ENCODE data around the gene TMPRSS7.
A peak's percentile ranks its signal among the peaks of the same experiment; 100 is the strongest.

The TMPRSS7 gene, protein sequence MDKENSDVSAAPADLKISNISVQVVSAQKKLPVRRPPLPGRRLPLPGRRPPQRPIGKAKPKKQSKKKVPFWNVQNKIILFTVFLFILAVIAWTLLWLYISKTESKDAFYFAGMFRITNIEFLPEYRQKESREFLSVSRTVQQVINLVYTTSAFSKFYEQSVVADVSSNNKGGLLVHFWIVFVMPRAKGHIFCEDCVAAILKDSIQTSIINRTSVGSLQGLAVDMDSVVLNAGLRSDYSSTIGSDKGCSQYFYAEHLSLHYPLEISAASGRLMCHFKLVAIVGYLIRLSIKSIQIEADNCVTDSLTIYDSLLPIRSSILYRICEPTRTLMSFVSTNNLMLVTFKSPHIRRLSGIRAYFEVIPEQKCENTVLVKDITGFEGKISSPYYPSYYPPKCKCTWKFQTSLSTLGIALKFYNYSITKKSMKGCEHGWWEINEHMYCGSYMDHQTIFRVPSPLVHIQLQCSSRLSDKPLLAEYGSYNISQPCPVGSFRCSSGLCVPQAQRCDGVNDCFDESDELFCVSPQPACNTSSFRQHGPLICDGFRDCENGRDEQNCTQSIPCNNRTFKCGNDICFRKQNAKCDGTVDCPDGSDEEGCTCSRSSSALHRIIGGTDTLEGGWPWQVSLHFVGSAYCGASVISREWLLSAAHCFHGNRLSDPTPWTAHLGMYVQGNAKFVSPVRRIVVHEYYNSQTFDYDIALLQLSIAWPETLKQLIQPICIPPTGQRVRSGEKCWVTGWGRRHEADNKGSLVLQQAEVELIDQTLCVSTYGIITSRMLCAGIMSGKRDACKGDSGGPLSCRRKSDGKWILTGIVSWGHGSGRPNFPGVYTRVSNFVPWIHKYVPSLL

DNA sequence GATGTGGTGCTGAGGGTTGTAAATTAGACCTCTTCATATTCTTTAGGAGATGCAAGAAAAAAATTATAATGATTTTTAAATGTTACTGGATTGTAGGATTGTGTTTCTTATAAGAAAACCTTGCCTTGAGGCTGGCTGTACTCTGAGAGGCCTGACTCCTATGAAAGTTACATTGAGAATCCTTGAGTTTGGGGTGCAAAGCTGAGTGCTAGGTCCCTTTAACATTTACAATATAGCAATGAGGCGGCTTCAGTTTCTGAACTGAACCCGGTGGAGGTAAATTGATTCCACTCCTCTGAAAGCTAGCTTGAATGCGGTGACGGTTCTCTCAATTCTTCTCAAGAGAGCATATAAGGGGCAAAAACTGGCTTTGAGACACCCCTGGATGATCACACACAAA lies at the start of gene TMPRSS7:
Gene TMPRSS7, plus strand, starts transcription at position 301 of the 400 bp plus-strand sequence. CDS start 110 bp downstream, outside the sequence.
- TF ChIP-seq SUZ12 (IDR thresholded peaks at IDR 0.05; ENCODE audit: extremely low read depth, insufficient read depth, insufficient read length) (no peak), YY1 (IDR thresholded peaks at IDR 0.05; ENCODE audit: insufficient read depth, insufficient read length) (no peak), ZNF274 (IDR thresholded peaks at IDR 0.05; ENCODE audit: low read depth, low read length) (no peak)

GRCh38 chr3:111986800-111987199 lies 47.7 kb upstream of the TMPRSS7 start:
- Histone ChIP-seq H3K4me3 (ENCODE audit: insufficient read length, low read depth) (no peak overlapping the region), H3K36me3 (ENCODE audit: insufficient read depth, insufficient read length, low read length) (peaks cover 70% of the 10 kb centered on the region), H3K9me3 (ENCODE audit: insufficient read depth, low read length) (no peaks in the 10 kb centered on the region), H3K9ac (ENCODE audit: insufficient read length, low read depth) (no peak overlapping the region), H3K4me1 (ENCODE audit: insufficient read depth, insufficient read length) (no peaks in the 10 kb centered on the region), H3K27me3 (ENCODE audit: insufficient read depth, insufficient read length) (no peaks in the 10 kb centered on the region)
- DNase-seq (ENCODE audit: low read depth, low spot score) = no peak
- TF ChIP-seq YY1 (IDR thresholded peaks at IDR 0.05; ENCODE audit: insufficient read depth, insufficient read length) (no peak), ZNF274 (IDR thresholded peaks at IDR 0.05; ENCODE audit: low read depth, low read length) (no peak), SUZ12 (IDR thresholded peaks at IDR 0.05; ENCODE audit: extremely low read depth, insufficient read depth, insufficient read length) (no peak)

More for the DNA sequence above, at the start of gene TMPRSS7:
- Histone ChIP-seq H3K9ac (ENCODE audit: insufficient read length, low read depth) (no peak within 1 kb of the TSS), H3K27me3 (ENCODE audit: insufficient read depth, insufficient read length) (no peaks in the 10 kb centered on the region), H3K9me3 (ENCODE audit: insufficient read depth, low read length) (0 out of 2 replicates have a peak, but pooled peaks cover 5% of the 10 kb centered on the region), H3K4me1 (ENCODE audit: insufficient read depth, insufficient read length) (no peaks in the 10 kb centered on the region), H3K4me3 (ENCODE audit: insufficient read length, low read depth) (no peak within 1 kb of the TSS), H3K36me3 (ENCODE audit: insufficient read depth, insufficient read length, low read length) (no peaks in the 10 kb centered on the region)
- DNase-seq (ENCODE audit: low read depth, low spot score) = no peak

- Histone ChIP-seq H3K27me3 (ENCODE audit: insufficient read depth, insufficient read length) (no peaks in the 10 kb centered on the region), H3K4me1 (ENCODE audit: insufficient read depth, insufficient read length) (peaks cover 2% of the 10 kb centered on the region), H3K9ac (ENCODE audit: insufficient read length, low read depth) (no peak overlapping the region), H3K36me3 (ENCODE audit: insufficient read depth, insufficient read length, low read length) (peaks cover 62% of the 10 kb centered on the region), H3K9me3 (ENCODE audit: insufficient read depth, low read length) (no peaks in the 10 kb centered on the region), H3K4me3 (ENCODE audit: insufficient read length, low read depth) (no peak overlapping the region)
- TF ChIP-seq ZNF274 (IDR thresholded peaks at IDR 0.05; ENCODE audit: low read depth, low read length) (no peak), SUZ12 (IDR thresholded peaks at IDR 0.05; ENCODE audit: extremely low read depth, insufficient read depth, insufficient read length) (no peak), YY1 (IDR thresholded peaks at IDR 0.05; ENCODE audit: insufficient read depth, insufficient read length) (no peak)
- no peak for DNase-seq (ENCODE audit: low read depth, low spot score)
Observed at GRCh38 chr3:111989061-111989678, 45.4 kb upstream of the TMPRSS7 start.

GRCh38 chr3:111993038-111993437 lies 41.5 kb upstream of the TMPRSS7 start:
- H3K4me3 ChIP-seq (ENCODE audit: insufficient read length, low read depth) = no peak overlapping the region
- H3K9ac ChIP-seq (ENCODE audit: insufficient read length, low read depth) = no peak overlapping the region
- peaks cover 12% of the 10 kb centered on the region for H3K27me3 ChIP-seq (ENCODE audit: insufficient read depth, insufficient read length)
- TF ChIP-seq ZNF274 (IDR thresholded peaks at IDR 0.05; ENCODE audit: low read depth, low read length) (no peak), YY1 (IDR thresholded peaks at IDR 0.05; ENCODE audit: insufficient read depth, insufficient read length) (no peak), SUZ12 (IDR thresholded peaks at IDR 0.05; ENCODE audit: extremely low read depth, insufficient read depth, insufficient read length) (no peak)
- no peaks in the 10 kb centered on the region for H3K9me3 ChIP-seq (ENCODE audit: insufficient read depth, low read length)
- H3K4me1 ChIP-seq (ENCODE audit: insufficient read depth, insufficient read length) = peaks cover 2% of the 10 kb centered on the region
- DNase-seq (ENCODE audit: low read depth, low spot score) = no peak
- peaks cover 42% of the 10 kb centered on the region for H3K36me3 ChIP-seq (ENCODE audit: insufficient read depth, insufficient read length, low read length)

DNA sequence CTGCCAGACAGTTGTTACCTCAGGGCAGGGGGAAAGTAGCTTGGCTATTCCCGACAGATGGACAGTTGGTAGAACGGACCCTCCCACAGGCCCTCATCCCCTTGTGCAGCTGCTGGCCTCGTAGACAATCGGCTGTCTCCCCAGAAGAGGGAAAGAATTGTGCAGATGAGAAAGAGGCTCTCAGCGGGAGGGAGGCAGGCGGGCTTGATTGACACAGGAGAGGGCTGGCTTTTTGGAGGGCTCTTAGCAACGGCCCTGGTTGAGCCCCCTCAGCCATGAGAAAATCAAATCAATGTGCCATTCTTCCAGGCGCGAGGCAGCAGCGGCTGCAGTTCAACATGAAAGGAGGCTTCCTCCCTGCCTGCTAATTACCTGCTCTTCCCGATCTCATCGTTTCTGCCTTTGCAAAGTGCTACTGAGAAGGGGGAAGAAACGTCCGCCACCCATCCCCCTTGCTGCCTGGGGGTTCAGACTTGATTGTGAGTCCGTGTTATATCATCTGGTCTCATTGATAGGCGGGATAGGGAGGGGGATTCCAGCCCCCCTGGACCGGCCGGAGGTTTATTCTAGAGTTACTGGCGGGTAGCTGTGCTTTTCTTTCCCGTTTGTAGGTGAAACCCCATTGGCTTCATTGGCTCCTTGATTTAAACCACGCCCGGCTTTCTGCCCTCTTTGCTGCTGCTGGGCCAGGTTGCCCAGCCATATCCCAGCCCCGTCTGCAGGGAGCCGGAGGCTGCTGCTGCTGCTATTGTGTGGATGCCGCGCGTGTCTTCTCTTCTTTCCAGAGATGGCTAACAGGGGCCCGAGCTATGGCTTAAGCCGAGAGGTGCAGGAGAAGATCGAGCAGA lies 35.7 kb upstream of the TMPRSS7 start, which contains the start of gene TAGLN3:
Gene TAGLN3, plus strand, starts transcription at position 287 of the 848 bp plus-strand sequence. Its CDS starts 501 bp downstream, at position 788.
- Histone ChIP-seq H3K27me3 (ENCODE audit: insufficient read depth, insufficient read length) (peaks cover 33% of the 10 kb centered on the region), H3K4me3 (ENCODE audit: insufficient read length, low read depth) (peak within 1 kb of the TSS; percentile 62), H3K9me3 (ENCODE audit: insufficient read depth, low read length) (no peaks in the 10 kb centered on the region), H3K9ac (ENCODE audit: insufficient read length, low read depth) (peak within 1 kb of the TSS; percentile 77), H3K4me1 (ENCODE audit: insufficient read depth, insufficient read length) (peaks cover 9% of the 10 kb centered on the region), H3K36me3 (ENCODE audit: insufficient read depth, insufficient read length, low read length) (no peaks in the 10 kb centered on the region)
- TF ChIP-seq YY1 (IDR thresholded peaks at IDR 0.05; ENCODE audit: insufficient read depth, insufficient read length) = no peak
- no peak for TF ChIP-seq SUZ12 (IDR thresholded peaks at IDR 0.05; ENCODE audit: extremely low read depth, insufficient read depth, insufficient read length)
- no peak for TF ChIP-seq ZNF274 (IDR thresholded peaks at IDR 0.05; ENCODE audit: low read depth, low read length)
- DNase-seq (ENCODE audit: low read depth, low spot score) = peak; percentile 28

All from NT2/D1 (cell line).